Endothelial cell of umbilical vein (primary cell): Measurements from ENCODE around the gene AGBL5. TPM values are rescaled to one million over a fixed set of nuclear protein-coding genes. Genes with fewer than 3 reads are reported as not detected.

Experiments
- BruUV-seq: library from RNA; stranded (reverse); fragments of 400-500 nt; replicated peaks from 2 replicates; lab custom pipeline; 2021; lab: Mats Ljungman, UMichigan
- CTCF ChIA-PET: fragments of 300-600, 350-600 bp; sonication (Branson Sonifier 250); formaldehyde crosslinking; loops from one replicate; lab custom pipeline; 2021; ENCODE audit warnings: antibody characterized with exemption, inconsistent platforms; lab: Charles Lee
- POLR2A ChIA-PET: fragments of 300-600, 350-600 bp; sonication (Branson Sonifier 250); formaldehyde crosslinking; loops from one replicate; lab custom pipeline; 2021; ENCODE audit warnings: antibody characterized with exemption, inconsistent platforms; lab: Charles Lee
- DNase-seq: peaks from one replicate; pipeline ENCODE4 v3.0.0-alpha.2; 2011; ENCODE audit warnings: low read depth, low spot score
- FAIRE-seq: peaks from 2 replicates; lab custom pipeline; 2011; peaks lifted over from hg19 to GRCh38; lab: Jason Lieb, UNC
- H2AFZ ChIP-seq: 2 replicates; pipeline ENCODE4 v1.6.0; 2012; ENCODE audit warnings: low read depth, low read length, control low read depth, inconsistent platforms
- H3K27ac ChIP-seq: 2 replicates; pipeline ENCODE4 v1.5.1; 2011; ENCODE audit warnings: low read depth, mild to moderate bottlenecking, control low read depth, low read length, moderate library complexity; ENCODE audit not compliant: insufficient read depth
- H3K27me3 ChIP-seq, 2 experiments: 2 replicates each; pipeline versions ENCODE4 v1.6.0 to v1.6.1; 2011; ENCODE audit warnings: low read length in 2 of 2, mixed read lengths in 1 of 2; ENCODE audit not compliant: control insufficient read depth in 2 of 2, insufficient read depth in 2 of 2
- H3K36me3 ChIP-seq, 2 experiments: 2 replicates in 1 of 2; 3 replicates in 1 of 2; pipeline ENCODE4 v1.5.1; 2011; ENCODE audit warnings: low read length in 2 of 2, mild to moderate bottlenecking in 1 of 2, moderate library complexity in 1 of 2; ENCODE audit not compliant: control insufficient read depth in 2 of 2, insufficient read depth in 2 of 2; ENCODE audit errors: extremely low read depth in 1 of 2
- H3K4me1 ChIP-seq: 3 replicates; pipeline ENCODE4 v1.5.1; 2011; ENCODE audit warnings: mild to moderate bottlenecking, low read length; ENCODE audit not compliant: control insufficient read depth, insufficient read depth; ENCODE audit errors: extremely low read depth
- H3K4me2 ChIP-seq: 2 replicates; pipeline ENCODE4 v1.6.1; 2011; ENCODE audit warnings: low read length, control low read depth, mixed read lengths; ENCODE audit not compliant: insufficient read depth
- H3K4me3 ChIP-seq, 3 experiments: fragments of 200-600 bp in 1 of 3; sonication (generic), shearing (Covaris generic) in 1 of 3; replicated peaks in 1 of 3; 2 replicates each; pipeline ENCODE4 v1.5.1; 2011 to 2016; ENCODE audit warnings: control low read depth in 3 of 3, low read length in 3 of 3, mild to moderate bottlenecking in 2 of 3, inconsistent platforms in 1 of 3, low read depth in 1 of 3, moderate library complexity in 1 of 3; ENCODE audit not compliant: insufficient read depth in 1 of 3
- H3K79me2 ChIP-seq: 2 replicates; pipeline ENCODE4 v1.6.0; 2012; ENCODE audit warnings: low read length, inconsistent platforms; ENCODE audit not compliant: control insufficient read depth, insufficient read depth
- H3K9ac ChIP-seq: replicated peaks from 2 replicates; pipeline ENCODE3; 2011; ENCODE audit warnings: low read length, control low read depth; ENCODE audit not compliant: insufficient read depth; ENCODE audit errors: extremely low read depth
- H3K9me1 ChIP-seq: replicated peaks from 3 replicates; pipeline ENCODE4 v1.6.0; 2011; ENCODE audit warnings: mild to moderate bottlenecking, low read length; ENCODE audit not compliant: control insufficient read depth, insufficient read depth; ENCODE audit errors: extremely low read depth
- H3K9me3 ChIP-seq: replicated peaks from 2 replicates; pipeline ENCODE4 v1.5.1; 2012; ENCODE audit warnings: low read length, inconsistent platforms; ENCODE audit not compliant: control insufficient read depth, insufficient read depth
- H4K20me1 ChIP-seq: replicated peaks from 2 replicates; pipeline ENCODE3; 2011; ENCODE audit warnings: mild to moderate bottlenecking, low read length; ENCODE audit not compliant: control insufficient read depth, insufficient read depth; ENCODE audit errors: extremely low read depth
- CTCF ChIP-seq, 2 donors: IDR thresholded peaks; 1 replicate in 1 of 2; 2 replicates in 1 of 2; pipeline ENCODE4 v1.5.1; 2011; ENCODE audit warnings: low read length in 2 of 2, mild to moderate bottlenecking in 2 of 2, moderate library complexity in 2 of 2, control low read depth in 1 of 2, inconsistent platforms in 1 of 2, low read depth in 1 of 2; ENCODE audit not compliant: insufficient read depth in 1 of 2; ENCODE audit errors: extremely low read depth in 1 of 2
- EZH2 ChIP-seq: IDR thresholded peaks from 2 replicates; pipeline ENCODE4 v1.6.1; 2012; ENCODE audit warnings: borderline replicate concordance, low read depth, mild to moderate bottlenecking, moderate library complexity, low read length, inconsistent platforms; ENCODE audit not compliant: severe bottlenecking
- FOS ChIP-seq: IDR thresholded peaks from 2 replicates; pipeline ENCODE4 v1.6.1; 2011; ENCODE audit warnings: mild to moderate bottlenecking, low read length, moderate library complexity, borderline replicate concordance; ENCODE audit not compliant: insufficient read depth
- GATA2 ChIP-seq: IDR thresholded peaks from 2 replicates; pipeline ENCODE4 v1.7.0; 2011; ENCODE audit warnings: low read depth, mild to moderate bottlenecking, moderate library complexity, mixed read lengths, low read length; ENCODE audit not compliant: insufficient read length, insufficient read depth
- JUN ChIP-seq: IDR thresholded peaks from 2 replicates; pipeline ENCODE4 v1.6.1; 2011; ENCODE audit warnings: borderline replicate concordance, low read depth; ENCODE audit not compliant: insufficient read length, insufficient read depth
- MAX ChIP-seq: IDR thresholded peaks from 2 replicates; pipeline ENCODE4 v1.6.1; 2011; ENCODE audit not compliant: insufficient read depth, insufficient read length
- MYC ChIP-seq: IDR thresholded peaks from one replicate; pipeline ENCODE4 v1.6.1; 2011; ENCODE audit warnings: mild to moderate bottlenecking, low read depth, low read length
- POLR2A ChIP-seq: IDR thresholded peaks from 2 replicates; pipeline ENCODE4 v1.6.1; 2012; ENCODE audit warnings: low read depth, mild to moderate bottlenecking, control low read depth, low read length
- POLR2AphosphoS5 ChIP-seq: IDR thresholded peaks from 2 replicates; pipeline ENCODE4 v1.6.1; 2012; ENCODE audit warnings: low read depth, mild to moderate bottlenecking, control low read depth, low read length, moderate library complexity; ENCODE audit not compliant: insufficient read depth
- dilution Hi-C: fragments of 300-500 bp; cut with MboI; formaldehyde crosslinking; loops from one replicate; pipeline ENCODE4 v1.15.0; 2019; ENCODE audit warnings: low sequenced_read_pairs; ENCODE audit not compliant: extremely low pct_ligation_motif_present
- intact Hi-C: fragments of 100-400 bp; cut with micrococcal nuclease; formaldehyde crosslinking; loops from one replicate; pipeline ENCODE4 v1.10.0; 2022
- polyA plus RNA-seq, 4 experiments: library from polyadenylated mRNA; depleted of rRNA in 3 of 4; stranded (reverse) in 3 of 4; unstranded in 1 of 4; fragments of >200 nt; gene quantifications; 2 replicates each; pipeline versions ENCODE4 v1.2.1 to v1.2.3, GENCODE V29; 2011 to 2012; ENCODE audit warnings: missing spikeins in 1 of 4
- total RNA-seq: library from RNA; stranded (reverse); gene quantifications from 2 replicates; pipeline ENCODE4 v1.2.3, GENCODE V29; 2021

Gene AGBL5
- total and polyA plus RNA-seq, 2 donors (not counting 3 experiments of a cell fraction or from before 2014, with no cell fraction given), result 28.2 to 41.9 TPM

- DNase-seq, result no peak
- no peaks in the 10 kb centered on the region for H3K4me1 ChIP-seq
- dilution Hi-C loops (no loop called here), intact Hi-C loops (no loop called here)
- no peak overlapping the region for H3K4me3 ChIP-seq
- BruUV-seq, result no TSS peak
- H3K9me1 ChIP-seq, result no peaks in the 10 kb centered on the region
- H3K36me3 ChIP-seq, result peaks cover 32 to 67% of the 10 kb centered on the region in 2 experiments
- TF ChIP-seq POLR2AphosphoS5 (no peak), EZH2 (no peak), POLR2A (no peak), FOS (no peak), CTCF (IDR thresholded peaks at IDR 0.05; ENCODE audit: extremely low read depth in 1 of 2, insufficient read depth in 1 of 2, low read depth in 1 of 2, low read length in 2 of 2) (no peak), MAX (no peak), JUN (no peak), MYC (no peak), GATA2 (no peak)
- no peak for FAIRE-seq
- H2AFZ ChIP-seq, result no peak overlapping the region
- H4K20me1 ChIP-seq, result no peaks in the 10 kb centered on the region
- no peak overlapping the region for H3K27ac ChIP-seq
- H3K9ac ChIP-seq, result no peak overlapping the region
- H3K27me3 ChIP-seq, result no peaks in the 10 kb centered on the region
- peaks cover 5% of the 10 kb centered on the region for H3K79me2 ChIP-seq
- POLR2A ChIA-PET, result no interaction called here
- no peaks in the 10 kb centered on the region for H3K9me3 ChIP-seq
- CTCF ChIA-PET, result interaction anchor here (1.1 kb wide), 1 partner anchor 78 kb away, joined by 3 read pairs; no protein-coding TSS in a partner anchor
- no peak overlapping the region for H3K4me2 ChIP-seq
Measured at GRCh38 chr2:27039871-27040270, 11.6 kb upstream of the AGBL5 start.
